Stomach (tissue), 4 donors: ENCODE measurements around the gene GOLGA6A.

ENCODE experiments used
- POLR2A ChIP-seq, 4 donors: fragments of 450-650 bp; IDR thresholded peaks; one replicate each; pipeline ENCODE4 v1.6.1; 2016; ENCODE audit warnings: antibody characterized with exemption in 4 of 4, control low read depth in 2 of 4, mild to moderate bottlenecking in 1 of 4, moderate library complexity in 1 of 4
- TF ChIP-seq, protein P1 (sequence below), 7 experiments: fragments of 450-650 bp in 4 of 7; fragments of 200-600 bp in 3 of 7; sonication (generic) in 3 of 7; IDR thresholded peaks; one replicate each; pipeline ENCODE4 v1.5.1; 2016 to 2019; ENCODE audit warnings: antibody characterized with exemption in 7 of 7, control low read depth in 2 of 7, mild to moderate bottlenecking in 1 of 7

DNA sequence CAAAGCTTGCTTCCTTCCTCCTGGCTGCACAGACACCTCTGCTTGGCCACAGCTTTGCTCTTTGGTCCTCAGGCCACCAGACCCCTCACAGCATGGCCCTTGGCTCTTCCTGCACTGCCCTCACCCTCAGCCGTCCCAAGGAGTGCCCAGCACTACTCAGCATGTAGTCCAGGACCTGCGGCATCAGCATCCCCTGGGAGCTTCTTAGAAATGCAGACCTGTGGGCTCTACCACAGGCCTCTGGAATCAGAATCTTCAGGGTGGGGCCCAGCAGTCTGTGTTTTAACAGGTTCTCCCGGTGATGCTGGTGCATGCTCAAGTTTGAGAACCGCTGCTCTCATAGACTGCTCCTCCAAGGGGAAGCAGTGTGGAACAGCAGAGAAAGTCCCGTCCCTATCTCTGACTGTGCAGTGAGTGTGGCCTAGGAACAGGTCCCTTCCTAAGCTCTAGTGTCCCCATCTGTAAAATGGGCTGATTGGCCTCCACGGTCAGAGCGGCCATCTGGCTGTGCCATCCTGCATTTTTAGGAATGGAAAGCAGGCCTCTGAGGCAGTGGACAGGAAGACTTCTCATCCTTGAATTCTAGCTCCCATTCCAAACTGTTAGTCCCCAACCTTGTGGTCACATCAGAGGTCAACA lies 36.6 kb downstream of the GOLGA6A start:
- no peak for TF ChIP-seq POLR2A (IDR thresholded peaks at IDR 0.05)
- TF ChIP-seq, protein P1, sequence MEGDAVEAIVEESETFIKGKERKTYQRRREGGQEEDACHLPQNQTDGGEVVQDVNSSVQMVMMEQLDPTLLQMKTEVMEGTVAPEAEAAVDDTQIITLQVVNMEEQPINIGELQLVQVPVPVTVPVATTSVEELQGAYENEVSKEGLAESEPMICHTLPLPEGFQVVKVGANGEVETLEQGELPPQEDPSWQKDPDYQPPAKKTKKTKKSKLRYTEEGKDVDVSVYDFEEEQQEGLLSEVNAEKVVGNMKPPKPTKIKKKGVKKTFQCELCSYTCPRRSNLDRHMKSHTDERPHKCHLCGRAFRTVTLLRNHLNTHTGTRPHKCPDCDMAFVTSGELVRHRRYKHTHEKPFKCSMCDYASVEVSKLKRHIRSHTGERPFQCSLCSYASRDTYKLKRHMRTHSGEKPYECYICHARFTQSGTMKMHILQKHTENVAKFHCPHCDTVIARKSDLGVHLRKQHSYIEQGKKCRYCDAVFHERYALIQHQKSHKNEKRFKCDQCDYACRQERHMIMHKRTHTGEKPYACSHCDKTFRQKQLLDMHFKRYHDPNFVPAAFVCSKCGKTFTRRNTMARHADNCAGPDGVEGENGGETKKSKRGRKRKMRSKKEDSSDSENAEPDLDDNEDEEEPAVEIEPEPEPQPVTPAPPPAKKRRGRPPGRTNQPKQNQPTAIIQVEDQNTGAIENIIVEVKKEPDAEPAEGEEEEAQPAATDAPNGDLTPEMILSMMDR (IDR thresholded peaks at IDR 0.05): no peak
